OCI-LY3 (cell line): ENCODE data around the gene TTC17.

Experiments used
- H2AFZ ChIP-seq: fragments of 200-600, 300-600 bp; shearing (Covaris generic); 2 replicates; pipeline ENCODE4 v1.6.0; 2014; ENCODE audit warnings: antibody characterized with exemption, low read depth, low read length
- H3K27ac ChIP-seq: fragments of 200-600, 300-600 bp; sonication (generic); 2 replicates; pipeline ENCODE4 v1.5.1; 2014; ENCODE audit warnings: mild to moderate bottlenecking, low read length, moderate library complexity, mixed read lengths
- H3K27me3 ChIP-seq: fragments of 200-600, 300-600 bp; sonication (generic); 2 replicates; pipeline ENCODE4 v1.6.1; 2014; ENCODE audit warnings: low read depth, low read length, mixed read lengths
- H3K36me3 ChIP-seq: fragments of 200-600, 300-600 bp; sonication (generic); replicated peaks from 2 replicates; pipeline ENCODE3; 2014; ENCODE audit warnings: low read depth, low read length, mixed read lengths
- H3K4me1 ChIP-seq: fragments of 300-600, 200-600 bp; sonication (generic); 2 replicates; pipeline ENCODE4 v1.6.1; 2014; ENCODE audit warnings: low read length, mixed read lengths
- H3K4me2 ChIP-seq: fragments of 200-600, 300-600 bp; sonication (generic); 2 replicates; pipeline ENCODE4 v1.6.1; 2014; ENCODE audit warnings: low read length, mixed read lengths
- H3K4me3 ChIP-seq: fragments of 300-600, 200-600 bp; sonication (generic); 2 replicates; pipeline ENCODE4 v1.5.1; 2014; ENCODE audit warnings: antibody characterized with exemption, mild to moderate bottlenecking, low read length, moderate library complexity
- H3K79me2 ChIP-seq: fragments of 300-600, 200-600 bp; shearing (Covaris generic); 2 replicates; pipeline ENCODE4 v1.6.1; 2014; ENCODE audit warnings: mild to moderate bottlenecking, low read length, mixed read lengths
- H3K9ac ChIP-seq: fragments of 300-600, 200-600 bp; shearing (Covaris generic); 2 replicates; pipeline ENCODE4 v1.6.0; 2014; ENCODE audit warnings: mild to moderate bottlenecking, low read length, moderate library complexity
- H3K9me3 ChIP-seq: fragments of 200-600, 300-600 bp; shearing (Covaris generic); 2 replicates; pipeline ENCODE4 v1.6.1; 2014; ENCODE audit warnings: low read length, mixed read lengths; ENCODE audit not compliant: insufficient read depth
- H4K20me1 ChIP-seq: fragments of 200-600, 300-600 bp; sonication (generic); 2 replicates; pipeline ENCODE4 v1.6.1; 2016; ENCODE audit warnings: low read length, mixed read lengths; ENCODE audit not compliant: insufficient read depth
- CTCF ChIP-seq: fragments of 200-600, 300-600 bp; sonication (generic); IDR thresholded peaks from 2 replicates; pipeline ENCODE4 v1.5.1; 2014; ENCODE audit warnings: antibody characterized with exemption, low read length, low read depth
- EZH2phosphoT487 ChIP-seq: fragments of 200-600 bp; shearing (Covaris generic); IDR thresholded peaks from 2 replicates; pipeline ENCODE4 v1.6.1; 2018; ENCODE audit warnings: antibody characterized with exemption, mixed run types, low read depth

TTC17 gene

DNA sequence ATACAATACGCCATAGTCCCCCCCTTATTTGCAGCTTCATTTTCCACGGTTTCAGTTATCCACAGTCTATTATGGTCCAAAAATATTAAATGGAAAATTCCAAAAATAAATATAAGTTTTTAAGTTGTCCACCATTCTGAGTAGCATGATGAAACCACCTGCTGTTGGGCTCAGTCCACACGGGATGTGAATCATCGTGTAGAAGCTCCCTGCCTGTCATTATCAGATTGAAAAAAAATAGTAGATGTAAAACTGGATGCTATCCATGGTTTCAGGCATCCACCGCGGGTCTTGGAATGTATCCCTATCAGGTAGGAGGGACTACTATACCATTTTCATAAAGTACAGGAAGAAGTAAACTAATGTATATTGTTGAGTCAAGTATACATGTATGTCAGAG lies 127.4 kb downstream of the TTC17 start:
- Histone ChIP-seq H3K4me2 (no peak overlapping the region), H3K9me3 (0 out of 2 replicates have a peak, but pooled peaks cover 3% of the 10 kb centered on the region), H3K4me1 (no peaks in the 10 kb centered on the region), H3K27ac (no peak overlapping the region), H3K4me3 (no peak overlapping the region), H2AFZ (no peak overlapping the region), H3K9ac (no peak overlapping the region), H3K36me3 (peaks cover 18% of the 10 kb centered on the region), H3K27me3 (no peaks in the 10 kb centered on the region), H3K79me2 (no peaks in the 10 kb centered on the region), H4K20me1 (peaks cover 3% of the 10 kb centered on the region; the same call in 1 of the 2 replicates)
- no peak for TF ChIP-seq CTCF
- no peak for TF ChIP-seq EZH2phosphoT487

DNA sequence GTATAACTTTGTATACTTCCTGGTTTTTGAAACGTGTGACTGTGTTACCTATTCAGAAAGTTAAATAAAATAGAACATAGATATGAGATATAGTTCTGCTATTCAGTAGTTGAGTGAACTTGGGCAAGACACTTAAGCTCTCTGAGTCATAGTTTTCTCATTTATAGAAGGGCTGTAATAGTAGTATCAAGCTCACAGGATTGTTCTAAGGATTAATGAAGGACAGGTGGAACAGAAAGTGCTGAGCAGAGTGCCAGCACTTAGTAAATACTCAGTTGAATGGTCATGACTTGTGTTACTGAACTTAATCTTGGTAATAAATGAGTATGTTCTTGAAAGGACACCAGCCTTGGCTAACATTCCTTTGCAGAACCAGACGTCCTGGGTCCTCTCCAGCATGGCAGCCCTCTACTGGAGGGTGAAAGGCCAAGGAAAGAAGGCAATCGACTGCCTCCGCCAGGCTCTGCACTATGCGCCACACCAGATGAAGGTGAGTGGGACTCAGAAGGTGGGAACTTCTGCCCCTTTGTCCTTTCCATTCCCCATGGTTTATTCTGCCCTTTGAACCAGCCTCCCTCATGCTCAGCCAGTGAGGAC lies 131.2 kb downstream of the TTC17 start:
- H2AFZ ChIP-seq, result no peak overlapping the region
- H3K27ac ChIP-seq, result no peak overlapping the region
- H4K20me1 ChIP-seq, result peaks cover 3% of the 10 kb centered on the region; the same call in 1 of the 2 replicates
- H3K4me1 ChIP-seq, result peaks cover 19% of the 10 kb centered on the region
- no peak for TF ChIP-seq EZH2phosphoT487
- TF ChIP-seq CTCF, result no peak
- H3K4me2 ChIP-seq, result no peak overlapping the region
- no peaks in the 10 kb centered on the region for H3K9me3 ChIP-seq
- H3K79me2 ChIP-seq, result no peaks in the 10 kb centered on the region
- H3K27me3 ChIP-seq, result no peaks in the 10 kb centered on the region
- no peak overlapping the region for H3K9ac ChIP-seq
- no peak overlapping the region for H3K4me3 ChIP-seq
- H3K36me3 ChIP-seq, result peaks cover 41% of the 10 kb centered on the region

GRCh38 chr11:43492701-43493100 lies 134.0 kb downstream of the TTC17 start:
- Histone ChIP-seq H4K20me1 (peaks cover 3% of the 10 kb centered on the region; the same call in 1 of the 2 replicates), H3K27me3 (no peaks in the 10 kb centered on the region), H3K9ac (no peak overlapping the region), H3K4me1 (peaks cover 19% of the 10 kb centered on the region), H3K4me2 (peak overlapping the region; percentile 38), H3K4me3 (no peak overlapping the region), H2AFZ (no peak overlapping the region), H3K79me2 (no peaks in the 10 kb centered on the region), H3K36me3 (peaks cover 41% of the 10 kb centered on the region), H3K9me3 (no peaks in the 10 kb centered on the region), H3K27ac (peak overlapping the region; percentile 8; the same call in 1 of the 2 replicates)
- no peak for TF ChIP-seq CTCF
- no peak for TF ChIP-seq EZH2phosphoT487

- no peaks in the 10 kb centered on the region for H3K9me3 ChIP-seq
- H3K79me2 ChIP-seq, result no peaks in the 10 kb centered on the region
- no peak overlapping the region for H3K9ac ChIP-seq
- peaks cover 3% of the 10 kb centered on the region; the same call in 1 of the 2 replicates for H4K20me1 ChIP-seq
- H2AFZ ChIP-seq, result no peak overlapping the region
- H3K36me3 ChIP-seq, result peaks cover 41% of the 10 kb centered on the region
- no peak overlapping the region for H3K4me2 ChIP-seq
- H3K4me3 ChIP-seq, result no peak overlapping the region
- no peaks in the 10 kb centered on the region for H3K27me3 ChIP-seq
- H3K4me1 ChIP-seq, result peaks cover 19% of the 10 kb centered on the region
- no peak for TF ChIP-seq CTCF
- TF ChIP-seq EZH2phosphoT487, result no peak
- no peak overlapping the region for H3K27ac ChIP-seq
These were observed 134.7 kb downstream of the TTC17 start for GRCh38 chr11:43493431-43493830.
